Lower lobe of right lung (tissue), 2 donors: ENCODE measurements around the gene MCAT. TPM values are rescaled to one million over a fixed set of nuclear protein-coding genes. Genes with fewer than 3 reads are reported as not detected.
"Not testable (repeated sequence)": the region's sequence is repeated elsewhere in the genome, so short reads cannot be mapped to it uniquely, and the experiment has no call there.

Source experiments
- ATAC-seq, 2 donors: fragments of 200-7000 bp; cut with Tn5 transposase; one replicate each; pipeline ENCODE4 v1.9.1; 2020 to 2022; ENCODE audit warnings: mild to moderate bottlenecking in 2 of 2, moderate library complexity in 2 of 2
- DNase-seq: peaks from one replicate; pipeline ENCODE4 v3.0.0-alpha.2; 2020
- H3K27ac ChIP-seq: fragments of 200-600 bp; one replicate; pipeline ENCODE4 v1.8.0; 2022
- H3K27me3 ChIP-seq: fragments of 200-600 bp; one replicate; pipeline ENCODE4 v1.8.0; 2022; ENCODE audit warnings: low read depth
- H3K36me3 ChIP-seq: fragments of 200-600 bp; one replicate; pipeline ENCODE4 v1.8.0; 2022; ENCODE audit warnings: mild to moderate bottlenecking
- H3K4me1 ChIP-seq: fragments of 200-600 bp; one replicate; pipeline ENCODE4 v1.8.0; 2022
- H3K4me3 ChIP-seq: fragments of 200-600 bp; one replicate; pipeline ENCODE4 v1.8.0; 2022; ENCODE audit warnings: mild to moderate bottlenecking
- H3K9me3 ChIP-seq: fragments of 200-600 bp; one replicate; pipeline ENCODE4 v1.8.0; 2022
- intact Hi-C: fragments of 100-400 bp; cut with DNase I; formaldehyde crosslinking; loops from one replicate; pipeline ENCODE4 v1.11.0; 2022
- total RNA-seq: library from RNA; stranded (reverse); fragmentation: NEBNext Ultra II Directional; extraction: Animal tissue kit (Norgen Biotek cat#: 25700); gene quantifications from one replicate; pipeline ENCODE4 v1.2.1, GENCODE V29; 2021
- TF ChIP-seq, protein P1 (sequence below): fragments of 200-600 bp; IDR thresholded peaks from one replicate; pipeline ENCODE4 v1.8.0; 2022; ENCODE audit warnings: antibody characterized with exemption, mild to moderate bottlenecking
- donor health status: DM: no; HTN: yes; CAD: no; lungs with severe emphysema.

The MCAT gene
- total RNA-seq, 1 donor from 2014 or later = 11.7 TPM

- H3K27ac ChIP-seq = no peak overlapping the region
- no peak overlapping the region for H3K4me3 ChIP-seq
- intact Hi-C loops = no loop called here
- peaks cover 7% of the 10 kb centered on the region for H3K27me3 ChIP-seq
- no peak for ATAC-seq
- H3K36me3 ChIP-seq = no peaks in the 10 kb centered on the region
- no peaks in the 10 kb centered on the region for H3K9me3 ChIP-seq
- peaks cover 24% of the 10 kb centered on the region for H3K4me1 ChIP-seq
- no peak for DNase-seq
- TF ChIP-seq, protein P1, sequence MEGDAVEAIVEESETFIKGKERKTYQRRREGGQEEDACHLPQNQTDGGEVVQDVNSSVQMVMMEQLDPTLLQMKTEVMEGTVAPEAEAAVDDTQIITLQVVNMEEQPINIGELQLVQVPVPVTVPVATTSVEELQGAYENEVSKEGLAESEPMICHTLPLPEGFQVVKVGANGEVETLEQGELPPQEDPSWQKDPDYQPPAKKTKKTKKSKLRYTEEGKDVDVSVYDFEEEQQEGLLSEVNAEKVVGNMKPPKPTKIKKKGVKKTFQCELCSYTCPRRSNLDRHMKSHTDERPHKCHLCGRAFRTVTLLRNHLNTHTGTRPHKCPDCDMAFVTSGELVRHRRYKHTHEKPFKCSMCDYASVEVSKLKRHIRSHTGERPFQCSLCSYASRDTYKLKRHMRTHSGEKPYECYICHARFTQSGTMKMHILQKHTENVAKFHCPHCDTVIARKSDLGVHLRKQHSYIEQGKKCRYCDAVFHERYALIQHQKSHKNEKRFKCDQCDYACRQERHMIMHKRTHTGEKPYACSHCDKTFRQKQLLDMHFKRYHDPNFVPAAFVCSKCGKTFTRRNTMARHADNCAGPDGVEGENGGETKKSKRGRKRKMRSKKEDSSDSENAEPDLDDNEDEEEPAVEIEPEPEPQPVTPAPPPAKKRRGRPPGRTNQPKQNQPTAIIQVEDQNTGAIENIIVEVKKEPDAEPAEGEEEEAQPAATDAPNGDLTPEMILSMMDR = no peak
These were observed 36.9 kb downstream of the MCAT start for GRCh38 chr22:43106302-43106701.

GRCh38 chr22:43104950-43105349 is 38.2 kb downstream of the MCAT start:
- ATAC-seq, H3K9me3 ChIP-seq, H3K36me3 ChIP-seq, H3K4me3 ChIP-seq, H3K27me3 ChIP-seq, intact Hi-C loops, DNase-seq: not testable (repeated sequence)
- peaks cover 13% of the 10 kb centered on the region for H3K4me1 ChIP-seq
- peak overlapping the region; percentile 46 for H3K27ac ChIP-seq

GRCh38 chr22:43104056-43104625 is 39.1 kb downstream of the MCAT start:
- intact Hi-C loops, H3K27me3 ChIP-seq, DNase-seq, H3K9me3 ChIP-seq, H3K36me3 ChIP-seq, H3K4me3 ChIP-seq: not testable (repeated sequence)
- Histone ChIP-seq H3K27ac (peak overlapping the region; percentile 46), H3K4me1 (peaks cover 14% of the 10 kb centered on the region)
- ATAC-seq = peak; percentile 37 to 41

- H3K9me3 ChIP-seq = peaks cover 5% of the 10 kb centered on the region
- no peaks in the 10 kb centered on the region for H3K27me3 ChIP-seq
- H3K27ac ChIP-seq = no peak overlapping the region
- intact Hi-C loops = no loop called here
- DNase-seq = no peak
- H3K36me3 ChIP-seq = no peaks in the 10 kb centered on the region
- no peak for ATAC-seq
- peaks cover 14% of the 10 kb centered on the region for H3K4me1 ChIP-seq
- TF ChIP-seq, protein P1 = no peak
- no peak overlapping the region for H3K4me3 ChIP-seq
These were observed 41.9 kb downstream of the MCAT start for GRCh38 chr22:43101306-43101705.

DNA sequence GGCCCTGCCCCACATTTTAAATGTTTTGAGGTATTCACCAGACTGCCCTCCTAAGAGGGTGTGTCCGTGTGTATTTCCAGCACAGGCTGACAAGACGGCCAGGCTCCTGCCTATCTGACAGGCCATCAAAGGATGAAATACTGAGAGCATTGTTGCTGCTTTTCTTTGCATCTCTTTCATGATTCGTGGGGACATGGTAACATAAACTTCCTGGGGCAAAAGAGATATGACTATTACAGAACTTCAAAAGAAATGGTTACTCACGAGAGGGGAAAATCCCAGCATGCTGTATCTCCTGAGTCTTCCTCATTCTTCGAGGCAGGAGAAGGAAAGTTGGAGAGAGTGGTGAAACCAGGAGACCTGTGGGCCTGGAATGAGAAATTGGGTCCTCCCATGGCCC is 43.0 kb downstream of the MCAT start:
- TF ChIP-seq, protein P1 = no peak
- intact Hi-C loops = no loop called here
- peaks cover 5% of the 10 kb centered on the region for H3K9me3 ChIP-seq
- no peaks in the 10 kb centered on the region for H3K27me3 ChIP-seq
- H3K27ac ChIP-seq = no peak overlapping the region
- no peak overlapping the region for H3K4me3 ChIP-seq
- ATAC-seq (no peak), DNase-seq (no peak)
- H3K36me3 ChIP-seq = no peaks in the 10 kb centered on the region
- H3K4me1 ChIP-seq = peaks cover 14% of the 10 kb centered on the region

GRCh38 chr22:43099095-43099494 is 44.1 kb downstream of the MCAT start:
- Histone ChIP-seq H3K36me3 (no peaks in the 10 kb centered on the region), H3K4me3 (no peak overlapping the region), H3K27me3 (no peaks in the 10 kb centered on the region), H3K9me3 (peaks cover 5% of the 10 kb centered on the region), H3K4me1 (peaks cover 10% of the 10 kb centered on the region), H3K27ac (no peak overlapping the region)
- intact Hi-C loops = no loop called here
- ATAC-seq (no peak), DNase-seq (no peak)
- TF ChIP-seq, protein P1 = no peak
